ENCODE data around the gene PIP. TPM values are rescaled to one million over a fixed set of nuclear protein-coding genes. Genes with fewer than 3 reads are reported as not detected.
"Not testable (repeated sequence)": the region's sequence is repeated elsewhere in the genome, so short reads cannot be mapped to it uniquely, and the experiment has no call there.

The PIP gene
- total RNA-seq, 4 donors from 2014 or later: not detected

GRCh38 chr7:143104759-143105158 is 27.1 kb upstream of the PIP start:
- Histone ChIP-seq H3K36me3 (no peaks in the 10 kb centered on the region), H3K4me3 (no peak overlapping the region), H3K27ac (no peak overlapping the region), H3K4me1 (no peaks in the 10 kb centered on the region), H3K9me3 (peaks cover under 1 to 5% of the 10 kb centered on the region in 2 donors), H3K27me3 (no peaks in the 10 kb centered on the region)
- in situ Hi-C loops (cut with MboI; ENCODE audit: low pct_ligation_motif_present in 1 of 4, low pct_unique_long_range_greater_than_20kb in 1 of 4, low sequenced_read_pairs in 3 of 4) (no loop called here), intact Hi-C loops (cut with DNase I; ENCODE audit: low total_unique reads) (no loop called here)
- no peak for DNase-seq
- TF ChIP-seq POLR2A (IDR thresholded peaks at IDR 0.05) (no peak), EP300 (IDR thresholded peaks at IDR 0.05; ENCODE audit: low read depth) (no peak), CTCF (IDR thresholded peaks at IDR 0.05) (no peak), POLR2AphosphoS5 (IDR thresholded peaks at IDR 0.05) (no peak)

- intact Hi-C loops (cut with DNase I; ENCODE audit: low total_unique reads); DNase-seq; H3K27ac ChIP-seq; in situ Hi-C loops (cut with MboI; ENCODE audit: low pct_ligation_motif_present in 1 of 4, low pct_unique_long_range_greater_than_20kb in 1 of 4, low sequenced_read_pairs in 3 of 4); H3K36me3 ChIP-seq; H3K27me3 ChIP-seq; H3K4me3 ChIP-seq; H3K4me1 ChIP-seq; H3K9me3 ChIP-seq: not testable (repeated sequence)
- WGBS, 2 donors (ENCODE audit: low coverage in 1 of 2): 94 to 98% methylated on average over 3 of the region's 3 CpGs
Measured at GRCh38 chr7:143108019-143108418, 23.9 kb upstream of the PIP start.

- Histone ChIP-seq H3K27ac (no peak overlapping the region), H3K4me1 (no peaks in the 10 kb centered on the region), H3K4me3 (no peak overlapping the region), H3K36me3 (no peaks in the 10 kb centered on the region), H3K27me3 (no peaks in the 10 kb centered on the region), H3K9me3 (no peaks in the 10 kb centered on the region)
- in situ Hi-C loops (cut with MboI; ENCODE audit: low pct_ligation_motif_present in 1 of 4, low pct_unique_long_range_greater_than_20kb in 1 of 4, low sequenced_read_pairs in 3 of 4) (no loop called here), intact Hi-C loops (cut with DNase I; ENCODE audit: low total_unique reads) (no loop called here)
- DNase-seq: no peak
- TF ChIP-seq POLR2AphosphoS5 (IDR thresholded peaks at IDR 0.05): no peak
- no peak for TF ChIP-seq EP300 (IDR thresholded peaks at IDR 0.05; ENCODE audit: low read depth)
- TF ChIP-seq CTCF (IDR thresholded peaks at IDR 0.05): no peak
- no peak for TF ChIP-seq POLR2A (IDR thresholded peaks at IDR 0.05)
- 90 to 92% methylated on average over 3 of the region's 3 CpGs for WGBS, 2 donors (ENCODE audit: low coverage in 1 of 2)
Measured at GRCh38 chr7:143117395-143117794, 14.5 kb upstream of the PIP start.

GRCh38 chr7:143120691-143121405 is 11.0 kb upstream of the PIP start:
- intact Hi-C loops (cut with DNase I; ENCODE audit: low total_unique reads) (loop anchor here (2.0 kb wide), 1 partner anchor 26 kb away; no protein-coding TSS in a partner anchor), in situ Hi-C loops (cut with MboI; ENCODE audit: low pct_ligation_motif_present in 1 of 4, low pct_unique_long_range_greater_than_20kb in 1 of 4, low sequenced_read_pairs in 3 of 4) (no loop called here)
- H3K27me3 ChIP-seq: no peaks in the 10 kb centered on the region
- H3K4me1 ChIP-seq: no peaks in the 10 kb centered on the region
- TF ChIP-seq EP300 (IDR thresholded peaks at IDR 0.05; ENCODE audit: low read depth) (no peak), CTCF (IDR thresholded peaks at IDR 0.05) (no peak), POLR2AphosphoS5 (IDR thresholded peaks at IDR 0.05) (no peak), POLR2A (IDR thresholded peaks at IDR 0.05) (no peak)
- WGBS, 2 donors (ENCODE audit: low coverage in 1 of 2): 35 to 43% methylated on average over 3 of the region's 3 CpGs
- H3K27ac ChIP-seq: no peak overlapping the region
- no peaks in the 10 kb centered on the region for H3K36me3 ChIP-seq
- H3K4me3 ChIP-seq: no peak overlapping the region
- no peak for DNase-seq
- H3K9me3 ChIP-seq: peaks cover 8 to 17% of the 10 kb centered on the region in 2 donors

GRCh38 chr7:143123326-143123725 is 8.6 kb upstream of the PIP start:
- in situ Hi-C loops (cut with MboI; ENCODE audit: low pct_ligation_motif_present in 1 of 4, low pct_unique_long_range_greater_than_20kb in 1 of 4, low sequenced_read_pairs in 3 of 4); H3K4me1 ChIP-seq; H3K27me3 ChIP-seq; DNase-seq; H3K4me3 ChIP-seq; intact Hi-C loops (cut with DNase I; ENCODE audit: low total_unique reads); H3K36me3 ChIP-seq; H3K27ac ChIP-seq: not testable (repeated sequence)
- H3K9me3 ChIP-seq: peaks cover 8 to 17% of the 10 kb centered on the region in 2 donors
- WGBS, 2 donors (ENCODE audit: low coverage in 1 of 2): 91 to 93% methylated on average over 7 to 9 of the region's 9 CpGs
